Activated naive CD4-positive, alpha-beta T cell treated with anti-CD3 and anti-CD28 coated beads, Interleukin-2, amount 50 U/mL, for 16 hours (primary cell): ENCODE measurements around the gene EPHB1.

Experiments
- DNase-seq: peaks from one replicate; pipeline ENCODE4 v3.0.0-alpha.2; 2020

The EPHB1 gene

GRCh38 chr3:135235541-135235940 lies 440.5 kb downstream of the EPHB1 start:
- DNase-seq: no peak

GRCh38 chr3:135237371-135238143 lies 442.5 kb downstream of the EPHB1 start:
- DNase-seq: no peak

GRCh38 chr3:135238236-135238830 lies 443.3 kb downstream of the EPHB1 start:
- no peak for DNase-seq

GRCh38 chr3:135238871-135239614 lies 444.0 kb downstream of the EPHB1 start:
- no peak for DNase-seq

- DNase-seq: no peak
Measured at GRCh38 chr3:135239615-135239884, 444.5 kb downstream of the EPHB1 start.

GRCh38 chr3:135240426-135240825 lies 445.4 kb downstream of the EPHB1 start:
- no peak for DNase-seq

GRCh38 chr3:135242285-135242684 lies 447.2 kb downstream of the EPHB1 start:
- no peak for DNase-seq

- DNase-seq: no peak
Measured at GRCh38 chr3:135243616-135244015, 448.6 kb downstream of the EPHB1 start.

- DNase-seq: no peak
Measured at GRCh38 chr3:135246027-135246426, 451.0 kb downstream of the EPHB1 start.

GRCh38 chr3:135248213-135248612 lies 453.2 kb downstream of the EPHB1 start:
- DNase-seq: no peak

GRCh38 chr3:135249186-135249585 lies 454.1 kb downstream of the EPHB1 start:
- DNase-seq: no peak

GRCh38 chr3:135258916-135259315 lies 463.9 kb downstream of the EPHB1 start:
- DNase-seq: no peak

- no peak for DNase-seq
Measured at GRCh38 chr3:135260025-135260424, 465.0 kb downstream of the EPHB1 start.

- no peak for DNase-seq
Measured at GRCh38 chr3:135261214-135261775, 466.2 kb downstream of the EPHB1 start.

GRCh38 chr3:135261916-135262315 lies 466.9 kb downstream of the EPHB1 start:
- DNase-seq: no peak

- DNase-seq: no peak
Measured at GRCh38 chr3:135262441-135262840, 467.4 kb downstream of the EPHB1 start.

- DNase-seq: no peak
Measured at GRCh38 chr3:135263331-135263730, 468.3 kb downstream of the EPHB1 start.

GRCh38 chr3:135267487-135267886 lies 472.4 kb downstream of the EPHB1 start:
- DNase-seq: no peak

- no peak for DNase-seq
Measured at GRCh38 chr3:135268941-135269532, 474.0 kb downstream of the EPHB1 start.

GRCh38 chr3:135271177-135272025 lies 476.3 kb downstream of the EPHB1 start:
- DNase-seq: no peak

GRCh38 chr3:135272026-135272669 lies 477.1 kb downstream of the EPHB1 start:
- DNase-seq: no peak

- no peak for DNase-seq
Measured at GRCh38 chr3:135292162-135292561, 497.1 kb downstream of the EPHB1 start.
